OCI-LY1 (cell line): Measurements from ENCODE around the gene COL26A1.

Experiments used
- H2AFZ ChIP-seq: fragments of 200-600 bp; sonication (generic), shearing (Covaris generic); 2 replicates; pipeline ENCODE4 v1.6.0; 2014; ENCODE audit warnings: antibody characterized with exemption, mild to moderate bottlenecking, low read length
- H3F3A ChIP-seq: fragments of 200-600 bp; sonication (generic), shearing (Covaris generic); 2 replicates; pipeline ENCODE4 v1.6.0; 2014; ENCODE audit warnings: mild to moderate bottlenecking, antibody characterized with exemption, low read length, moderate library complexity; ENCODE audit not compliant: insufficient read depth
- H3K27ac ChIP-seq: fragments of 200-600 bp; sonication (generic); 2 replicates; pipeline ENCODE4 v1.5.1; 2014; ENCODE audit warnings: low read length, mixed run types, mild to moderate bottlenecking, low read depth; ENCODE audit not compliant: poor library complexity, severe bottlenecking
- H3K27me3 ChIP-seq: fragments of 200-600 bp; sonication (generic); 2 replicates; pipeline ENCODE4 v1.6.0; 2014; ENCODE audit warnings: antibody characterized with exemption, mild to moderate bottlenecking, low read length, moderate library complexity; ENCODE audit not compliant: insufficient read depth
- H3K36me3 ChIP-seq: fragments of 200-600 bp; sonication (generic); 2 replicates; pipeline ENCODE4 v1.6.1; 2014; ENCODE audit warnings: mild to moderate bottlenecking, antibody characterized with exemption, low read length, moderate library complexity, mixed read lengths; ENCODE audit not compliant: insufficient read depth
- H3K4me1 ChIP-seq: fragments of 200-600 bp; sonication (generic); 2 replicates; pipeline ENCODE4 v1.5.1; 2014; ENCODE audit warnings: mild to moderate bottlenecking, low read length, moderate library complexity; ENCODE audit not compliant: insufficient read depth, severe bottlenecking
- H3K4me2 ChIP-seq: fragments of 200-600 bp; sonication (generic), shearing (Covaris generic); 2 replicates; pipeline ENCODE4 v1.6.1; 2014; ENCODE audit warnings: low read length
- H3K4me3 ChIP-seq: fragments of 200-600 bp; sonication (generic); 2 replicates; pipeline ENCODE4 v1.5.1; 2014; ENCODE audit warnings: low read length, low read depth, mild to moderate bottlenecking, mixed read lengths; ENCODE audit not compliant: poor library complexity, severe bottlenecking
- H3K79me2 ChIP-seq: fragments of 200-600 bp; shearing (Covaris generic); 2 replicates; pipeline ENCODE4 v1.6.1; 2016; ENCODE audit warnings: mixed run types, low read length, mixed read lengths; ENCODE audit not compliant: insufficient read depth
- H3K9ac ChIP-seq: fragments of 200-600 bp; sonication (generic), shearing (Covaris generic); 2 replicates; pipeline ENCODE4 v1.6.1; 2014; ENCODE audit warnings: mild to moderate bottlenecking, low read length, mixed read lengths
- H3K9me2 ChIP-seq: fragments of 200-600 bp; sonication (generic), shearing (Covaris generic); 2 replicates; pipeline ENCODE4 v1.6.1; 2014; ENCODE audit warnings: low read depth, mild to moderate bottlenecking, low read length, mixed read lengths
- H3K9me3 ChIP-seq: fragments of 200-600 bp; shearing (Covaris generic); 2 replicates; pipeline ENCODE4 v1.6.1; 2014; ENCODE audit warnings: low read length, mixed read lengths
- H4K20me1 ChIP-seq: fragments of 200-600 bp; sonication (generic), shearing (Covaris generic); 2 replicates; pipeline ENCODE4 v1.6.0; 2016; ENCODE audit warnings: mild to moderate bottlenecking, low read length; ENCODE audit not compliant: insufficient read depth
- EZH2 ChIP-seq: fragments of 200-600 bp; sonication (generic), shearing (Covaris generic); IDR thresholded peaks from 2 replicates; pipeline ENCODE4 v1.8.0; 2017; ENCODE audit warnings: borderline replicate concordance, mixed run types, mild to moderate bottlenecking, antibody characterized with exemption, low read length, moderate library complexity, mixed read lengths
- TF ChIP-seq, protein P1 (sequence below): fragments of 200-600 bp; sonication (generic), shearing (Covaris generic); IDR thresholded peaks from 2 replicates; pipeline ENCODE4 v1.5.1; 2017; ENCODE audit warnings: mild to moderate bottlenecking, antibody characterized with exemption, low read length, moderate library complexity, mixed read lengths

The COL26A1 gene

DNA sequence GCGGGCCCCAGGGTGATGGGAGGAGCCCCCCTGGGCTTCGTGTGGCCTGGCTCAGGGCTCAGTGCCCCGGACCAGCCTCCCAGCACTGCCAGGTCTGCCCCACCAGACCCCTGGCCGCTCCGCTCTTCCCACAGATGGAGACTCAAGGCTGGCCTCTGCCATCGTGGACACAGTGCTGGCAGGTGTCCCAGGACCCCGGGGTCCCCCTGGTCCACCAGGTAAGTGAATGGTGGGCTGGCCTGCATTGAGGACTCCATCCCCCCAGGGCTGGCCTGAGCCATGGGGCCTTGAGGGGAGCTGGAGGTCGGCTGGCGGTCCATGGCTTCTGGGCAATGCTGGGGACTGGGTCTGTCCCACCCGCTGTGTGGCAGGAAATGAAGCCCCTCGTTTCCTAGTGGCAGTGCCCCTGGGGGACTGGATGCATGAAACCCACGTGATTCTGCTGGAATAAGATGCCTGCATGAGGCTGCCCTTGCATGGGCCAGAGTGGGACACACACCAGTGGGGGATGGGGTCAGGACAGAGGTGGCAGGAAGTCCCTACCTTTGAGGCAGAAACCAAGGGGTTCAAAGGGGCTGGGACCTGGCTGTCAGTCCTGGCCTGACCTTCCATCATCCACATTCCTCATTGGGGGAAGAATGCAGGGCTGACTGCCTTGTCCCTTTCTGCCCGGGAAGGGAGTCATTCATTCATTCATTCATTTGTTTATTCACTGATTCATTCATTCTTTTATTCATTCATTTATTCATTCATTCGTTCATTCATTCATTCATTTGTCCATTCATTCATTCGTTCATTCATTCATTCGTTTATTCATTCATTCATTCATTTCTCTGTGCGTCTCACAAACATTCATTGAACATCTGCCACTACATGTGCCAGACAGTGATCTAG is 184.6 kb downstream of the COL26A1 start:
- peaks cover 22% of the 10 kb centered on the region; the same call in 1 of the 2 replicates for H3K27me3 ChIP-seq
- H3K27ac ChIP-seq, result no peak overlapping the region
- no peaks in the 10 kb centered on the region for H3K9me2 ChIP-seq
- no peaks in the 10 kb centered on the region for H3F3A ChIP-seq
- no peak overlapping the region for H2AFZ ChIP-seq
- no peaks in the 10 kb centered on the region for H3K79me2 ChIP-seq
- no peak for TF ChIP-seq EZH2
- TF ChIP-seq, protein P1, sequence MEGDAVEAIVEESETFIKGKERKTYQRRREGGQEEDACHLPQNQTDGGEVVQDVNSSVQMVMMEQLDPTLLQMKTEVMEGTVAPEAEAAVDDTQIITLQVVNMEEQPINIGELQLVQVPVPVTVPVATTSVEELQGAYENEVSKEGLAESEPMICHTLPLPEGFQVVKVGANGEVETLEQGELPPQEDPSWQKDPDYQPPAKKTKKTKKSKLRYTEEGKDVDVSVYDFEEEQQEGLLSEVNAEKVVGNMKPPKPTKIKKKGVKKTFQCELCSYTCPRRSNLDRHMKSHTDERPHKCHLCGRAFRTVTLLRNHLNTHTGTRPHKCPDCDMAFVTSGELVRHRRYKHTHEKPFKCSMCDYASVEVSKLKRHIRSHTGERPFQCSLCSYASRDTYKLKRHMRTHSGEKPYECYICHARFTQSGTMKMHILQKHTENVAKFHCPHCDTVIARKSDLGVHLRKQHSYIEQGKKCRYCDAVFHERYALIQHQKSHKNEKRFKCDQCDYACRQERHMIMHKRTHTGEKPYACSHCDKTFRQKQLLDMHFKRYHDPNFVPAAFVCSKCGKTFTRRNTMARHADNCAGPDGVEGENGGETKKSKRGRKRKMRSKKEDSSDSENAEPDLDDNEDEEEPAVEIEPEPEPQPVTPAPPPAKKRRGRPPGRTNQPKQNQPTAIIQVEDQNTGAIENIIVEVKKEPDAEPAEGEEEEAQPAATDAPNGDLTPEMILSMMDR, result no peak
- no peaks in the 10 kb centered on the region for H3K36me3 ChIP-seq
- no peaks in the 10 kb centered on the region for H4K20me1 ChIP-seq
- H3K4me2 ChIP-seq, result no peak overlapping the region
- no peak overlapping the region for H3K4me3 ChIP-seq
- no peaks in the 10 kb centered on the region for H3K9me3 ChIP-seq
- no peak overlapping the region for H3K9ac ChIP-seq
- no peaks in the 10 kb centered on the region for H3K4me1 ChIP-seq

- no peak overlapping the region for H3K4me3 ChIP-seq
- no peaks in the 10 kb centered on the region for H3K9me3 ChIP-seq
- no peak overlapping the region for H2AFZ ChIP-seq
- H3K9me2 ChIP-seq, result no peaks in the 10 kb centered on the region
- no peak overlapping the region for H3K9ac ChIP-seq
- H3F3A ChIP-seq, result no peaks in the 10 kb centered on the region
- no peaks in the 10 kb centered on the region for H3K4me1 ChIP-seq
- no peaks in the 10 kb centered on the region for H3K36me3 ChIP-seq
- H3K4me2 ChIP-seq, result no peak overlapping the region
- TF ChIP-seq, protein P1, result no peak
- TF ChIP-seq EZH2, result no peak
- H3K27ac ChIP-seq, result no peak overlapping the region
- H3K79me2 ChIP-seq, result no peaks in the 10 kb centered on the region
- H4K20me1 ChIP-seq, result no peaks in the 10 kb centered on the region
- H3K27me3 ChIP-seq, result peaks cover 23% of the 10 kb centered on the region; the same call in 1 of the 2 replicates
These were observed 185.4 kb downstream of the COL26A1 start for GRCh38 chr7:101547916-101548661.

GRCh38 chr7:101549734-101550133 is 187.1 kb downstream of the COL26A1 start:
- H4K20me1 ChIP-seq, result no peaks in the 10 kb centered on the region
- no peak overlapping the region for H3K4me3 ChIP-seq
- H3K4me2 ChIP-seq, result no peak overlapping the region
- no peaks in the 10 kb centered on the region for H3F3A ChIP-seq
- H3K9me2 ChIP-seq, result no peaks in the 10 kb centered on the region
- no peaks in the 10 kb centered on the region for H3K9me3 ChIP-seq
- peaks cover 23% of the 10 kb centered on the region; the same call in 1 of the 2 replicates for H3K27me3 ChIP-seq
- no peak overlapping the region for H3K9ac ChIP-seq
- H3K27ac ChIP-seq, result no peak overlapping the region
- no peak overlapping the region for H2AFZ ChIP-seq
- no peaks in the 10 kb centered on the region for H3K36me3 ChIP-seq
- TF ChIP-seq, protein P1, result no peak
- TF ChIP-seq EZH2, result no peak
- H3K4me1 ChIP-seq, result no peaks in the 10 kb centered on the region
- H3K79me2 ChIP-seq, result no peaks in the 10 kb centered on the region
